ENCODE measurements around the gene PLEKHG2.
A peak's percentile ranks its signal among the peaks of the same experiment; 100 is the strongest.

PLEKHG2 gene

DNA sequence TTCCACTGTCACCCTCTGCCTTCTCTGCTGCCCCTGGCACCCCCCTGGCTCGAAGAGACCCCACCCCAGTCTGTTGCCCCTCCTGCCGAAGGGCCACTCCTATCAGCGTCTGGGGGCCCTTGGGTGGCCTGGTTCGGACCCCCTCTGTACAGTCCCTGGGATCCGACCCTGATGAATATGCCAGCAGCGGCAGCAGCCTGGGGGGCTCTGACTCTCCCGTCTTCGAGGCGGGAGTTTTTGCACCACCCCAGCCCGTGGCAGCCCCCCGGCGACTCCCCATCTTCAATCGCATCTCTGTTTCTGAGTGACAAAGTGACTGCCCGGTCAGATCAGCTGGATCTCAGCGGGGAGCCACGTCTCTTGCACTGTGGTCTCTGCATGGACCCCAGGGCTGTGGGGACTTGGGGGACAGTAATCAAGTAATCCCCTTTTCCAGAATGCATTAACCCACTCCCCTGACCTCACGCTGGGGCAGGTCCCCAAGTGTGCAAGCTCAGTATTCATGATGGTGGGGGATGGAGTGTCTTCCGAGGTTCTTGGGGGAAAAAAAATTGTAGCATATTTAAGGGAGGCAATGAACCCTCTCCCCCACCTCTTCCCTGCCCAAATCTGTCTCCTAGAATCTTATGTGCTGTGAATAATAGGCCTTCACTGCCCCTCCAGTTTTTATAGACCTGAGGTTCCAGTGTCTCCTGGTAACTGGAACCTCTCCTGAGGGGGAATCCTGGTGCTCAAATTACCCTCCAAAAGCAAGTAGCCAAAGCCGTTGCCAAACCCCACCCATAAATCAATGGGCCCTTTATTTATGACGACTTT lies 3.9 kb upstream of the PLEKHG2 start:
- peak overlapping the region; percentile 93 for H3K4me3 ChIP-seq (ENCODE audit: low read depth, low read length)
- H3K9me3 ChIP-seq (ENCODE audit: control insufficient read depth, insufficient read depth, low read depth, low read length): no peaks in the 10 kb centered on the region
- H3K4me1 ChIP-seq (ENCODE audit: control insufficient read depth, insufficient read depth, low read length): peaks cover 48% of the 10 kb centered on the region
- H3K9ac ChIP-seq (ENCODE audit: low read length): peak overlapping the region; percentile 88
- H3K27me3 ChIP-seq (ENCODE audit: control insufficient read depth, insufficient read depth, low read length): no peaks in the 10 kb centered on the region
- H3K36me3 ChIP-seq (ENCODE audit: control insufficient read depth, insufficient read depth, low read length): no peaks in the 10 kb centered on the region
- no peak overlapping the region for H3K27ac ChIP-seq (ENCODE audit: low read depth, low read length)

DNA sequence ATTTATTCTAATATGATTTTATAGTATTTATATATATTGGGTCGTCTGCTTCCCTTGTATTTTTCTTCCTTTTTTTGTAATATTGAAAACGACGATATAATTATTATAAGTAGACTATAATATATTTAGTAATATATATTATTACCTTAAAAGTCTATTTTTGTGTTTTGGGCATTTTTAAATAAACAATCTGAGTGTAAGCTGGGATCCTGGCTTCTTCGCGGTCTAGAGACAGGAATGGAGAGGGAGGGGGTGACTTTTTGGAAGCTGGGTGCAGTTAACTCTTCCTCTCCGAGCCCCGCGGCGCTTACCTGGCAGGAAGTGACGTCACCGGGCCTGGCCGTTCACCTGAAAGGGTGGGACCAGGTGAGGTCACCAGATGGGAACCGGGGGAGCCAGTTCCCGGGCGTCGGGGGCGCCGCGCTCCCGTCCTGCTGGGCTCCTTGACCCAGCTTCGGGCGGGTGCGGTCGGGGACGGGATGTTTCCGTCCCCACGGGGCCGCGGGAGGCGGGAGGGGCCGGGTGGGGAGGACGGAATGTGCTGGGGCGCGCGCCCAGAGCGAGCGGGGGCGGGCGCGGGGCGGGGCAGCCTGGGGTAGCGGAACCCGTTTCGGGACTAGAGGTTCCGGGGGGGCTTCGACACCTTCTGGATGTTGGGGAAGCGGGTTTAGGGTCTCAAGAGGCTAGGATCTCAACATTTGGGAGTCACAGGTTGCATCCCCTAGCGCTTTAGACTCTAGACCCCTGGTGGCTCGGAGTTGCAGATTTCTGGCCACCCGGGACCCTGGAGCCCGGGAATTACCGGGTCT lies 3.1 kb upstream of the PLEKHG2 start:
- peak overlapping the region; percentile 91 for H3K9ac ChIP-seq (ENCODE audit: low read length)
- peak overlapping the region; percentile 94 for H3K27ac ChIP-seq (ENCODE audit: low read depth, low read length)
- peaks cover 48% of the 10 kb centered on the region for H3K4me1 ChIP-seq (ENCODE audit: control insufficient read depth, insufficient read depth, low read length)
- H3K36me3 ChIP-seq (ENCODE audit: control insufficient read depth, insufficient read depth, low read length): no peaks in the 10 kb centered on the region
- H3K27me3 ChIP-seq (ENCODE audit: control insufficient read depth, insufficient read depth, low read length): no peaks in the 10 kb centered on the region
- H3K4me3 ChIP-seq (ENCODE audit: low read depth, low read length): peak overlapping the region; percentile 94
- no peaks in the 10 kb centered on the region for H3K9me3 ChIP-seq (ENCODE audit: control insufficient read depth, insufficient read depth, low read depth, low read length)

DNA sequence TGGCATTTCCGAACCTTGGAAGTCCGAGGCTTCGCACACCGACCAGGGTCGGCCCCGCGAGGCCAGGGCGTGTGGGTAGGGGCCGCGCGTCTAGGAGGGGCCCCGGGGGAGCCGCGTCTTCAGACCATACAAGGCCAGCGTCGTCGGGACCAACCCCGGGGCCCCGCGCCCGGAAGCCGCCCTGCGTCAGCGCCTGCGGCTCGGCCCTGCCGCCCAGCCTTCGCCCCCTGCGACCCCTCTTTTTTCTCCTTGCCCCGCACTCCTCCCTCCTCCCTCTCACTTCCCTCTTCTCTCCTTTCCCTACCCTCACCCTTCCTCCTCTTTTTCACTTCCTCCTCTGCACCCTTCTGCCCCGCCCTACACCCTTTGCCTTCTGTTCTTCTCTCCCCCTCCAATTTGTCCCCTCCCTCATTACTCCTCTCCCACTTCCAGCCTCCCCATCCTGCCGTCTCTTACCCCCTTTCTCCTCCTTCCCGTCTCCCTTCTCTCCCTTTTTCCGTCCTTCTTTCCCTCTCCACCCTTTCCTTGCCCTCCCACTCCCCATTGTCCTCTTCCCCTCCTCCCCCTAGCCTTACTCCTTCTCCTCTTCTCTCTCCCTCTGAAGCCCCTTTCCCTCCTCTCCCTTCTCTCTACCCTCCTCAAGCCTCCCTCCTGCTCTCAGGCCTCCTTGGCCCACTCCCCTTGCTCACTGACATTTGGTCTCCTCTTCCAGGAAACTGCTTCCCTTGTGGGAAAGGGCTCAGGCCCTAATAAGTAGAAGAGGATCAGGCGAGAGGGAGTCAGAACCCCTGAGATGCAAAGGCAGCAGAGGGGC lies 2.2 kb upstream of the PLEKHG2 start:
- Histone ChIP-seq H3K27ac (ENCODE audit: low read depth, low read length) (peak overlapping the region; percentile 94), H3K9me3 (ENCODE audit: control insufficient read depth, insufficient read depth, low read depth, low read length) (no peaks in the 10 kb centered on the region), H3K36me3 (ENCODE audit: control insufficient read depth, insufficient read depth, low read length) (no peaks in the 10 kb centered on the region), H3K9ac (ENCODE audit: low read length) (peak overlapping the region; percentile 91), H3K4me1 (ENCODE audit: control insufficient read depth, insufficient read depth, low read length) (peaks cover 49% of the 10 kb centered on the region), H3K4me3 (ENCODE audit: low read depth, low read length) (peak overlapping the region; percentile 94), H3K27me3 (ENCODE audit: control insufficient read depth, insufficient read depth, low read length) (no peaks in the 10 kb centered on the region)

DNA sequence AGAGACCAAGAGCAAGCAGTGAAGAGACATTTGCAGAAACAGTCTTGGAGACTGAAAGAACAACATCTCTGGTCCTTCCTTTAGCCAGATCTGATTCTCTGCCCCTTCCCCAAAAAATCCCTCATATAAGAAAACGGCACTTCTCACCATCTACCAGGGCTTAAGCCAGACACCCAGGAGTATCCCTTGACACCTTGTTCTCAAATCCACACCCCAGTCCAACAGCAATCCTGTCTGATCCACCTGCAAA lies 1.7 kb upstream of the PLEKHG2 start:
- Histone ChIP-seq H3K27me3 (ENCODE audit: control insufficient read depth, insufficient read depth, low read length) (no peaks in the 10 kb centered on the region), H3K27ac (ENCODE audit: low read depth, low read length) (peak overlapping the region; percentile 94; the same call in 1 of the 2 replicates), H3K9ac (ENCODE audit: low read length) (peak overlapping the region; percentile 91), H3K4me1 (ENCODE audit: control insufficient read depth, insufficient read depth, low read length) (peaks cover 47% of the 10 kb centered on the region), H3K4me3 (ENCODE audit: low read depth, low read length) (peak overlapping the region; percentile 94), H3K9me3 (ENCODE audit: control insufficient read depth, insufficient read depth, low read depth, low read length) (no peaks in the 10 kb centered on the region), H3K36me3 (ENCODE audit: control insufficient read depth, insufficient read depth, low read length) (peaks cover 1% of the 10 kb centered on the region)

DNA sequence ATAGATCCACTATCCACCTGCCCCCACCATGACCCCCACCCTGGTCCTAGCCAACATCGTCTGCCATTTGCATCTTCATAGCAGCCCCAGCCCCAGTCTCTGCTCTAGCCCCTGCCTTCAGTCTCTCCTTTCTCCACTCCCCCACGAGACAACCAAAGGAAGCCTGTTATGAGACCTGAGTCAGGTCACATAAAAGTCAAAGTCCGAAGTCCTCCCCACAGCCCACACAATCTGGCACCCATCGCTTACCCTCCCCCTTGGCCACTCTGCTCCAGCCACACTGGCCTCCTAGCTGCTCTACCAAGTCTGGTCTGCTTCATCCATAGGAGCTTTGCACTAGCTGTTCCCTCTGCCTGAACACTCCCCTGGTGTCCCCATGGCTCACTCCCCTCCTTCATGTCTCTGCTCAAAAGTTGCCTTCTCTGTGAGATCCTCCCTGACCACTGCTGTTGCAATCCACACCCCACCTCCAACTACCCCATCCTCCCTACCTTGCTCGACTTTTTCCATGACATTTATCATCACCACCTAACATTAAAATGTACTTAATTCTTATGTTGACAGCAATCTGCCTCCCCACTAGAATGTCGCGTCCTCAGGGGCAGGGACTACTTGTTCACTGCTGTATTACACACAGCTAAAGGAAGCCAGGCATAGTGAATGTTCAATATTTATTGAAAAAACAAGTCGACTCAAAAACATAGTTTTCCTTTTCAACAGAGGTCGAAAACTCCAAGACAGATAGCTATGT lies 1.2 kb upstream of the PLEKHG2 start:
- Histone ChIP-seq H3K27me3 (ENCODE audit: control insufficient read depth, insufficient read depth, low read length) (no peaks in the 10 kb centered on the region), H3K36me3 (ENCODE audit: control insufficient read depth, insufficient read depth, low read length) (peaks cover 6% of the 10 kb centered on the region), H3K27ac (ENCODE audit: low read depth, low read length) (no peak overlapping the region), H3K9ac (ENCODE audit: low read length) (peak overlapping the region; percentile 91), H3K4me1 (ENCODE audit: control insufficient read depth, insufficient read depth, low read length) (peaks cover 45% of the 10 kb centered on the region), H3K9me3 (ENCODE audit: control insufficient read depth, insufficient read depth, low read depth, low read length) (no peaks in the 10 kb centered on the region), H3K4me3 (ENCODE audit: low read depth, low read length) (peak overlapping the region; percentile 94)

DNA sequence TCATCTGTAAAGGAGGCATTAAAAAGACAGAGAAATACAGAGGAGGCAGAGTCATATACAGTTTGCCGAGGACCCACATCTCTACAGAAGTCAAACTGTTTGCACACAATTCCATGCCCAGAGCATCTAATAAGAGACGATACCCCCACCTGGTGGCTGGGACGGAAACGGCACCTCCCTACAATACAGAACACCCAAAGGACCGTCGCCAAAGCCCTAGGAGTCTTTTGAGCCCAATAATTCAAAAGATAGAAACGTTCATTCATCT lies 703 bp upstream of the PLEKHG2 start:
- Histone ChIP-seq H3K27me3 (ENCODE audit: control insufficient read depth, insufficient read depth, low read length) (no peaks in the 10 kb centered on the region), H3K9ac (ENCODE audit: low read length) (peak overlapping the region; percentile 30), H3K9me3 (ENCODE audit: control insufficient read depth, insufficient read depth, low read depth, low read length) (no peaks in the 10 kb centered on the region), H3K4me1 (ENCODE audit: control insufficient read depth, insufficient read depth, low read length) (peaks cover 45% of the 10 kb centered on the region), H3K4me3 (ENCODE audit: low read depth, low read length) (peak overlapping the region; percentile 94), H3K36me3 (ENCODE audit: control insufficient read depth, insufficient read depth, low read length) (peaks cover 11% of the 10 kb centered on the region), H3K27ac (ENCODE audit: low read depth, low read length) (no peak overlapping the region; the same call in 1 of the 2 replicates)

DNA sequence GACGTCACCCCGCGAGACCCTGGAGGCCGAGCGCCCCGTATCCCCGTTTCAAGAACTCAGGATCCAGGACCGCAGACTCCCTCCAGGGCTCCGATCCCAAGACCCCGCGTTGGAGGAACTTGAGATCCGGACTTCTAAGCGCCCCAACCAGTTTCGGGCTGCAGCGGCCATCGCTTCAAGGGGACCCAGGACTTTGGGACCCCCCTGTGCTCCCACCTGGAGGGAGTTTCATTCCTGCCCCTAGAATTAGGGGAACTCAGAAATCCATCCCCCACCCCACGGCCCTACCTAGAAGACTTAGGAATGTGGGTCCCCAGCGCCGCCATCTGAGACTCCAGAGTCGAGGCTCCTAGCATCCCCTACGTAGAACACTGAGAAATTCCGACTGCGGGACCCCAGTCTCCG lies 400 bp downstream of the PLEKHG2 start:
- Histone ChIP-seq H3K9me3 (ENCODE audit: control insufficient read depth, insufficient read depth, low read depth, low read length) (no peaks in the 10 kb centered on the region), H3K4me1 (ENCODE audit: control insufficient read depth, insufficient read depth, low read length) (peaks cover 41% of the 10 kb centered on the region), H3K27me3 (ENCODE audit: control insufficient read depth, insufficient read depth, low read length) (no peaks in the 10 kb centered on the region), H3K4me3 (ENCODE audit: low read depth, low read length) (peak overlapping the region; percentile 94), H3K36me3 (ENCODE audit: control insufficient read depth, insufficient read depth, low read length) (peaks cover 21% of the 10 kb centered on the region), H3K27ac (ENCODE audit: low read depth, low read length) (peak overlapping the region; percentile 97), H3K9ac (ENCODE audit: low read length) (peak overlapping the region; percentile 98)

DNA sequence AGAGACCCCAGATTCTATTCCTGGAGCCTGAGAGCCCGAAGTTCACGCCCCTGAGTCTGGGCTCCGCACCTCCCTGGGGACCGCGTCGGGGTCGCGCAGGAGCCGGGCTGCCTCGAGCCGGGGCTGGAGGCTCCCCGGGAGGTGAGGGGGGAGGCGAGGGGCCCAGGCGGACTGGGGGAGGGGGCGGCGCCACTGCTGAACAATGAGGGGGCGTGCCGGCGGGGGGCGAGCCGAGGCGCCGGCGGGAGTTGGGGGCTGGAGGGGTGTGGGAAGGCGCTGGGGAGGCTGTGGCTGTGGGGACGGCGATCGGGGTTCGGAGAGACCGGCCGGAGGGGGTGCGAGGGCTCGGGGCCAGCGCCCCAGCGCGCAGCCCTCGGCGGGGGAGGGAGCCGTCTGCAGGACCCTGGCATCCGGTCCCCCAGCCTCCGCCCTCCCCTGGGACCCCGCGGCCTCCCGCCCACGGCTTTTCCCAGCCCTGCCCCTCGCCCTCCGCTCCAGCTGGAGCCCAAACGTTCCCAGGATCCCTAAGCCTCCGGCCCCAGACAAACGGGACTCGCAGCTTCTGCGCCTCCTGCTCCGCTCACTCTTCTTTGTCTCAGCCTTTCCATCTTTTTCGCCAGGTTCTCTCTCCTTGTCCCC lies 922 bp downstream of the PLEKHG2 start:
- Histone ChIP-seq H3K4me1 (ENCODE audit: control insufficient read depth, insufficient read depth, low read length) (peaks cover 37% of the 10 kb centered on the region), H3K27ac (ENCODE audit: low read depth, low read length) (peak overlapping the region; percentile 97)

DNA sequence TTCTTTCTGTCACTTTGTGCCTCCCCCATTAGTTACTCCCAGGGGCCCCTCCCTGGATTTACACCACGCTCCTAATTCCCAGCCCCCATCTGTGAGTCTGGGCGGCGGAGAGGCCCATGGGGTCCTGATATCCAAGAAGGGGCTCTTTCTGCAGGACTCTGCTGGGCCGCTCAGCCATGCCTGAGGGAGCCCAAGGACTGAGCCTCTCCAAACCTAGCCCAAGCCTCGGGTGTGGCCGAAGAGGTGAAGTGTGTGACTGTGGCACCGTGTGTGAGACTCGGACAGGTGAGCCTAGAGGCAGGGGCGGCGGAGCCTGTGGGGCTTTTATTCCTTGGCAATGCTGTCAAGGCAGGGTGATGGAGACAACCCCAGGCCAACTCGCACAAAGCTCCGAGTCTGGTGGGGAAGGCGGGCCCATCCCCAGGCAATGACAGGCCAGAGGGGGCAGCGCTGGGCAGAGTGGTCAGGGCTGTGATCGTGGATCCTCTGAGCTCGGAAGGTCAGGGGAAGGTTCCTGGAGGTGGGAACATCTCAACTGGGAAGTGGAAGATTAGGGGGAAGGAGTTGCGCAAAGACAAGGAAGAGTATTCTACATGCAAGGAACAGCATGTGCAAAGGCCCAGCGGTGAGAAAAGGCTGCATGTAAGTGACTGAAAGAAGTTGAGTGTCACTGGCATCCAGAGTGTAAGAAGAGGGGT lies 1.6 kb downstream of the PLEKHG2 start:
- H3K27me3 ChIP-seq (ENCODE audit: control insufficient read depth, insufficient read depth, low read length): no peaks in the 10 kb centered on the region
- peak overlapping the region; percentile 94 for H3K4me3 ChIP-seq (ENCODE audit: low read depth, low read length)
- peak overlapping the region; percentile 97; the same call in 1 of the 2 replicates for H3K27ac ChIP-seq (ENCODE audit: low read depth, low read length)
- H3K4me1 ChIP-seq (ENCODE audit: control insufficient read depth, insufficient read depth, low read length): peaks cover 31% of the 10 kb centered on the region
- H3K36me3 ChIP-seq (ENCODE audit: control insufficient read depth, insufficient read depth, low read length): peaks cover 32% of the 10 kb centered on the region
- peak overlapping the region; percentile 80 for H3K9ac ChIP-seq (ENCODE audit: low read length)
- no peaks in the 10 kb centered on the region for H3K9me3 ChIP-seq (ENCODE audit: control insufficient read depth, insufficient read depth, low read depth, low read length)

More for the DNA sequence above, 922 bp downstream of the PLEKHG2 start:
- peaks cover 25% of the 10 kb centered on the region for H3K36me3 ChIP-seq (ENCODE audit: control insufficient read depth, insufficient read depth, low read length)
- no peaks in the 10 kb centered on the region for H3K27me3 ChIP-seq (ENCODE audit: control insufficient read depth, insufficient read depth, low read length)
- H3K9me3 ChIP-seq (ENCODE audit: control insufficient read depth, insufficient read depth, low read depth, low read length): no peaks in the 10 kb centered on the region
- peak overlapping the region; percentile 94 for H3K4me3 ChIP-seq (ENCODE audit: low read depth, low read length)
- peak overlapping the region; percentile 98 for H3K9ac ChIP-seq (ENCODE audit: low read length)

Data from HUES6 (cell line).